Mononuclear cell (primary cell): Measurements from ENCODE around the gene FANCF. TPM values are rescaled to one million over a fixed set of nuclear protein-coding genes. Genes with fewer than 3 reads are reported as not detected.

Source experiments
- H3K27me3 ChIP-seq: 2 replicates; pipeline ENCODE4 v1.6.0; 2011; ENCODE audit warnings: low read length, control low read depth; ENCODE audit not compliant: insufficient read depth
- H3K4me1 ChIP-seq: 2 replicates; pipeline ENCODE4 v1.5.1; 2011; ENCODE audit warnings: mild to moderate bottlenecking, low read length, control low read depth; ENCODE audit not compliant: insufficient read depth
- H3K4me3 ChIP-seq: 2 replicates; pipeline ENCODE4 v1.5.1; 2011; ENCODE audit warnings: mild to moderate bottlenecking, low read length, moderate library complexity
- H3K9me3 ChIP-seq: 2 replicates; pipeline ENCODE4 v1.5.1; 2011; ENCODE audit warnings: low read depth, mild to moderate bottlenecking, control low read depth, low read length
- total RNA-seq: library from RNA; depleted of rRNA; stranded (reverse); fragments of >200 nt; gene quantifications from one replicate; pipeline ENCODE4 v1.2.3, GENCODE V29; 2012

FANCF gene
- total RNA-seq, 1 donor: 8.8 TPM

DNA sequence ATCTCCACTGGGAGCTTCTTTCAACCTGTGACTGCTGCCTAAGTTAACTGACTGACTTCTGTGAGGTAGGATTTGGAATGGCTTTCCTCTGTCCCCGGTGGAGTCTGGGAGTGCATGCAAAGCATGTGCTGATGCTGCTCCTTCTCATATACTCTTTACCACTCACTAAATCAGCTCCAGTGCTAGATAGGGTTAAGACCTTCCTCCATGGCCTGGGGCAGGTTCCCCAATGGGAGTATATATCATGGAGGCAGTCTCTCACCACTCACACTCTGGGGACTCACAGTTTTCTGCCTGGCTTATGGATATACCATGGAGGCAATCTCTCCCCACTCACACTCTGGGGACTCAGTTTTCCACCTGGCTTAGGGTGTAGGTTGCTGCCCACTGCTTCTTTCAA, 10.1 kb upstream of the FANCF start:
- Histone ChIP-seq H3K27me3 (no peaks in the 10 kb centered on the region), H3K9me3 (no peaks in the 10 kb centered on the region), H3K4me3 (no peak overlapping the region), H3K4me1 (no peaks in the 10 kb centered on the region)

DNA sequence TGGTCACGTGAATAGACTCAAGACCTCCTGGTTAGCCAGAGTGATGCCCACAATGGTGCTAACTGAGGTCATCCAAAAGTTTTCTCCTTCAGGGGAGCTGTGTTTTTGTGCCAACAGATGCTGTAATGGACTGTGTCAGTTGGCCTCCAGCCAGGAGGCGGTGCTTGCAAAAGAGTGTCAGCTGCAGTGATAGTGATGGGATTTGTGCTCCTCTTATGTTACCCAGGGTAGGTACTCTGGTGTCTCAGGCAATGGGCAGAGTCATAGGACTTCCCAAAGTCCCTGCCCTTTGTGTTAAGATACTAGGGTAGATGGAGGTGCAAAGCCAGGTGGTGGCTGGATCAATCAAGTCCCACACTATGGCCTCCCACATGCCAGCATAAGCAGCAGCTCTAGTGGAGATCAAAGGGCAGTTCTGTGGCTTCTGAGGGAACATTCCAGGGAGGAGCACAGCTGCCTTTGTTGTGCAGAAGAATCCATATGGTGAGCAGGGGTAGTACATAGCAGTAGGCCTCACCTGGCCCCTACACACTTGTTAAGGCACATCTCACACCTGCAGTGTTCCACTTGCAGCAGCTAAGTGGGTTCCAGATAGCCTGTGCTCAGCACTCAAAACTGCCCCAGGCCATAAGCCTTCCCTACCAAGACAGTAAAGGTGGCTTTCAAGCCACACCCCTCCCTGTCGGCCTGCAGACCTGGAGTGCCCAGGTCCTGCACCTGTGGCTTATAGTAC, 9.4 kb upstream of the FANCF start:
- Histone ChIP-seq H3K4me1 (no peaks in the 10 kb centered on the region), H3K9me3 (no peaks in the 10 kb centered on the region), H3K4me3 (no peak overlapping the region), H3K27me3 (no peaks in the 10 kb centered on the region)

DNA sequence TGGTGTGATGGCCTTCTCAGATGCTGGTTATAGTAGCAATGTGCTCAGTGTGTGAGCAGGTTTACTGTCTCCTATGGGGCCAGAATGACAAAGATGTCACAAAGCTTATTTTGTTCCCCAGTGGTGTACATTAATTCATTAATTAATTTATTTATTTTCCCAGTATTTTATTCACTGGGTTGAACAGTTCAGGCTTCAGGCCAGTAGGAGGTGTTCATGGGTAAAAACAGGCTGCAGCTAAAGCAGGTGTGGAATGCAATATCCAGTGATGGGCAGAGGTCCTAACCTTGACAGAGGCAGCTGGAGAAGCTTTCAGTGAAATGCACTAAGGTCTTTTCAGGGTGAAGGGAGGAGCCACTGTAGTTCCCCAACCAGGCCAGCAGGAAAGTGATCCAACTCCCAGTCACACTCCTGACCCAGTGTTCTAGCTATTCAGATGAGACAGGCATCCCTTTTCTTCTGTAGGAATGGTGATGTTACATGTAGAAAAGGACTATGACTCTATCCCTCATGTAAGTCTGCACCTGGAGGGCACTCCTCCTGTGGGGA, 7.8 kb upstream of the FANCF start:
- Histone ChIP-seq H3K4me1 (no peaks in the 10 kb centered on the region), H3K9me3 (no peaks in the 10 kb centered on the region), H3K27me3 (no peaks in the 10 kb centered on the region), H3K4me3 (no peak overlapping the region)

DNA sequence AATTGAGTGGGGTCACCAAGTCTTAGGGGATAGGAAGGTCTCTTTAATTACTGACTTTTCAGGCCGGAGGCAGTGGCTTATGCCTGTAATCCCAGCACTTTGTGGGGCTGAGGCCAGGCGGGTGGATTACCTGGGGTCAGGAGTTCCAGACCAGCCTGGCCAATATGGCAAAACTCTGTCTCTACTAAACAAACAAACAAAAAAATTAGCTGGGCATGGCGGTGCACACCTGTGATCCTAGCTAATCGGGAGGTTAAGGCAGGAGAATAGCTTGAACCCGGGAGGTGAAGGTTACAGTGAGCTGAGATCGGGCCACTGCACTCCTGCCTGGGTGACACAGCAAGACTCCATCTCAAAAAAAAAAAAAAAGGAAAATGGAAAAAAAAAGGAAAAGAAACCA, 1.8 kb upstream of the FANCF start:
- Histone ChIP-seq H3K4me1 (peaks cover 15% of the 10 kb centered on the region), H3K4me3 (no peak overlapping the region), H3K27me3 (no peaks in the 10 kb centered on the region), H3K9me3 (no peaks in the 10 kb centered on the region)

DNA sequence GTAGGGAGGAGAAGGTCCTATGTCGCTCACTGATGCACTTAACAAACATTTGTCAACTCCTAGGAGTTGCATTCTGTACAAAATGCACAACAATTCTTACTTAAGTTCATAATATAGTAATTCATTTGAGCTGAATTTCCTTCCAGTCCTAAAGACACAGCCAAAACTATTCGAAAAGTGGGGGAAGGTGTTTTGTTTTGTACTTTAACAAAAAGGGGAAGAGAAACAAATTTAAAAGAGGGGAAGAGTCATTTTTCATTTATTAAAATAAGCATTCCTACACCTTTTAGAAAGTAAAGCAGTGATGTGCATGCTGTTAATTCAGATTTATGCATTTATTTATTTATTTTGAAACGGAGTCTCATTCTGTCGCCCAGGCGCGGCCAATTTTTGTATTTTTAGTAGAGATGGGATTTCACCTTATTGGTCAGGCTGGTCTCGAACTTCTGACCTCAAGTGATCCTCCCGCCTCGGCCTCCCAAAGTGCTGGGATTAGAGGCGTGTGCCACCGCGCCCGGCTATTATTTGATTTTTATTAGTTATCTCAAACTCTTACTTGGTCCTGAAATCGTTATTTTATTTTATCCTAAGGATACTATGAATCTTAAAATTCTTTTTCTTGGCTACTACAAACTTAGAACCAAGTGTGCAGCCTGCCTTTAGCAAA, 1.1 kb upstream of the FANCF start:
- H3K4me3 ChIP-seq: no peak overlapping the region

DNA sequence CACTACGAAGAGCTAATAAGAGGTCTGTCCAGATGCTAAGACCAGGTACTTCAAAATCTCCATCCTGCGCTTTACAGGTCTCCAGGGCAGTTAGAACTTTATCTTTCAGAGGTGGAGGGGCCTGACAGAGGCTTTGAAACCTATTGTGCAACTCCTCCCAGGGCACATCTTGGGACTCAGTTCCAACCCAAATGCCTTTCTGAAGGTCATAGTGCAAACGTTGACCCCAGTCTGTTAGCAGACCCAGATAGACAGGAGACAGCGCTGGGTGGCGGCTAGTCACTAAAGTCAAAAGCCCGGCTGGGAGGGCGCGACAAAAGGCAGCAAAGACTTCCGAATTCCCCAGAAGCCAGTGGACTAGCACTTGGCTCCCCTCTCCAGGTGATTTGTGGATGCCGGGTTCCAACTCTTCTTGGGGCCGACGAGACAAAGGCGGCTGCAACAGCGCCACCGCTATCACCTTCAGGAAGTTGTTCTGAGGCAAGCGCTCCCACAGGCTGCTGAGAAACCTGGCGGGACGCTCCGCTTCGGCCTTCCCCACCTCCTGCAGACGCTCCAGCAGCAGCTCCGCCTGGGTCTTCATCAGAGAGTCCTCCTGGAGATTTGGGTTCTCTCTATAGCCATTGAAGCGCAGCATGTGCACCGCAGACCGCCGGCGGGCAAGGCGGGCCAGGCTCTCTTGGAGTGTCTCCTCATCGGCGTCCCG, 728 bp downstream of the FANCF start:
- Histone ChIP-seq H3K4me1 (peaks cover 15% of the 10 kb centered on the region), H3K9me3 (no peaks in the 10 kb centered on the region), H3K4me3 (peak overlapping the region; percentile 85), H3K27me3 (no peaks in the 10 kb centered on the region)

More for the DNA sequence above, 1.1 kb upstream of the FANCF start:
- Histone ChIP-seq H3K27me3 (no peaks in the 10 kb centered on the region), H3K4me1 (peaks cover 15% of the 10 kb centered on the region), H3K9me3 (no peaks in the 10 kb centered on the region)

DNA sequence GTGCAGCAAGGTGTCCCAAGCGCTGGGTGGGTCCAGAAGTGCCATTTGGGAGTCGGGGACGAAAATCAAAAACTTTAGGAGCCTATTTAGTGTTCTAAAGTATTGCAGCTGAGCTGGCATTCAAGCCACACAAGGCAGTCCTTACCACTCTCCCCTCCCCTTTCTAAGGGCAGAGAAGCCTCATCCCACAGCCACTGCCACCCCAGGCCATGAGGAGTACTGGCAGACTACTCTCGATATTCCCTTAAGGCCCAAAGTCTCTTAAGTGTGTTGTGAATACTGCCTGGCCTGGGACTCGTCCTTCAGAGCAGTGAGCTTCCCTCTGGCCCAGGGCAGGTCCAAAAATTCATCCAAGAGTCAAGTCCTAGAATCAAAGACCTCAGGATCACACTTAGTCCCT, 7.8 kb downstream of the FANCF start:
- no peak overlapping the region for H3K4me3 ChIP-seq
- no peaks in the 10 kb centered on the region for H3K4me1 ChIP-seq
- H3K27me3 ChIP-seq: peaks cover 5% of the 10 kb centered on the region
- no peaks in the 10 kb centered on the region for H3K9me3 ChIP-seq

DNA sequence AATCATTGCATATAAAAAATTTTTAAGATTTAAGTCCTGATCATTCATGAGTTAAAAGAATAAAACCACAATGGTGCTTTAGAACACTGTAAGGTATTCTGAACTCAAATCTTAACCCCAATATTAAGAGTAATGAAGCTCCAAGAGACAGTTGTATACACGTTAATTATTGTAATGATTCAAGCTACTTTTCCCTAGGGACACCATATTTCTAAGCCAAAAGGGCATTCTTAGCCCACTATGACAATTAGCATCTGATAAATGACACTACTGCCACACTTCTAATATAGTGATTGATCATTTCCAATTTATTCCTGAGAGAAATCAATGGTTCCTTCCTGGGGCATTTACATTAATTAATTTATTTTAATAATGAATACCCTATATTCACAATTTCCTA, 21.7 kb downstream of the FANCF start:
- Histone ChIP-seq H3K4me1 (no peaks in the 10 kb centered on the region), H3K27me3 (peaks cover 6% of the 10 kb centered on the region), H3K9me3 (no peaks in the 10 kb centered on the region), H3K4me3 (no peak overlapping the region)

DNA sequence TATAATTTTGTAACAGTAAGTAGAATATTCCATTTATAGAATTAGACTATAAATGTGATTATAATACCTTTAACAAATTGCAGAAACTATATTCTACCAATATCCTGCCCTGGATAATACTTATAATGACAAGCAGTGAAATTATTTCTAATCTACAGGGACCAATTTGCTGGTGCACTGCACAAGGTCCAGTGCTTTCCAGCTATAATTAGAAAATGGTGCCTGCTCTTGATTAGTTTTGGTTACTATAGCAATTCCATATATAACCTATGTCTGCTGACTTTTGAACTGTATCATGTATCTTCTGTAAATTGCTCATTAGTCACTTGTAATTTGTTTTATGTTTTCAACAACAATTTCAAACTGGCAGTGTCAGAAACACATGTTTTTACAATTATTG, 23.1 kb downstream of the FANCF start:
- no peaks in the 10 kb centered on the region for H3K9me3 ChIP-seq
- H3K4me3 ChIP-seq: no peak overlapping the region
- H3K4me1 ChIP-seq: no peaks in the 10 kb centered on the region
- peaks cover 6% of the 10 kb centered on the region for H3K27me3 ChIP-seq

DNA sequence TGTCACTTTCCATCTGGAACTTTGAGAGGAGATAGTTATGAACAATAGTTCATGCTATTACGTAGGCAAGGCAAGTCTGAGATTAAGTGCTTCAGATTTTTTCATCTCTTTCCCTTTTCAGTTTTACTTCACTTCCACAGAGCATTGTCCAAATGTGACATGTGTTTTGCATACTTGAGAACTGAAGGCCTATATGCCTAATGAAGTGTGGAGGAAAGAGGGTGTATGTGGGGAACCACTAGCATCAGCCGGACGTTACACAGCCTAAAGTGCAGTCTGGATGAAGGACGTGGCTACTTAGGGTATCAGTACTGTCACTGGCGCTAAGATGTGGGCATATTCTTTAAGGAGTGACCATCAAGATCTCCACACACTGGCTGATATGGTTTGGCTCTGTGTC, 26.2 kb downstream of the FANCF start:
- Histone ChIP-seq H3K9me3 (no peaks in the 10 kb centered on the region), H3K27me3 (peaks cover 1% of the 10 kb centered on the region), H3K4me3 (no peak overlapping the region), H3K4me1 (no peaks in the 10 kb centered on the region)

DNA sequence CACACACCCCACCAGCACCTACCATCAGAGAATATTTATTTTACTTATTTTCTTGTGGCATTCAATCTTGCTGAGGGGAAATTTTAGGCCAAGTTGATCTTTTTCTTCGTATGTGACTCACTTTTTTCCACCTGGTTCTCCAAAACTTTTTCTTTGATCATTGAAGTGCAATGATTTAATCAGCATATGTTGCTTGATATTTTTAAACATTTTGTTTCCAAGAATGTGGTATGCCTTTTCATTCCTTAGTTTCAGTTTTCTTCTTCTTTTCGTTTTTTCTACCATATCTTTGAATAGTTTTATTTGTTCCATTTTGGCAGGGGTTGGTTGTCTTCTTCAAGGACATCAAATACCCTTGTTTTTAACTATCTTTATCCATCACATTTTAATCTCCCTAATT, 28.6 kb downstream of the FANCF start:
- H3K9me3 ChIP-seq: no peaks in the 10 kb centered on the region
- H3K4me3 ChIP-seq: no peak overlapping the region
- no peaks in the 10 kb centered on the region for H3K27me3 ChIP-seq
- no peaks in the 10 kb centered on the region for H3K4me1 ChIP-seq

DNA sequence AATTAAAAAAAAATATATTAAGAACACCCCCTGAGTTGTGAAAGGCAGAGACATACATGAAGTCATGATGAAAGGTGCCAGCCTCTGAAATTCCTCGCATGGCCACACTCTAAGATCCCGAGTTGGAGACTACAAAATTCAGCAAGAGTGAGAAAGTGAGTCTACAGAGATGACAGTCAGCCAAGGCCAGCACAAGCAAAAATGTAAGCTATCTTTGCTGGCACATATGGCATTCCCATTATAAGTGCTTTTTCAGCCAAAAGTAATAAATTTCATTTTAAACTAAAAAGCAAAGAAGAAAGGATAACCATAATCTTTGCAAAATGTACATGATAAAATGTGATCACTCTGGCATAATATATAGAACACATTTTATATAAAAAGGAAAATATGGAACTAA, 40.6 kb downstream of the FANCF start:
- no peak overlapping the region for H3K4me3 ChIP-seq
- H3K9me3 ChIP-seq: no peaks in the 10 kb centered on the region
- H3K27me3 ChIP-seq: peaks cover 3% of the 10 kb centered on the region
- H3K4me1 ChIP-seq: no peaks in the 10 kb centered on the region

DNA sequence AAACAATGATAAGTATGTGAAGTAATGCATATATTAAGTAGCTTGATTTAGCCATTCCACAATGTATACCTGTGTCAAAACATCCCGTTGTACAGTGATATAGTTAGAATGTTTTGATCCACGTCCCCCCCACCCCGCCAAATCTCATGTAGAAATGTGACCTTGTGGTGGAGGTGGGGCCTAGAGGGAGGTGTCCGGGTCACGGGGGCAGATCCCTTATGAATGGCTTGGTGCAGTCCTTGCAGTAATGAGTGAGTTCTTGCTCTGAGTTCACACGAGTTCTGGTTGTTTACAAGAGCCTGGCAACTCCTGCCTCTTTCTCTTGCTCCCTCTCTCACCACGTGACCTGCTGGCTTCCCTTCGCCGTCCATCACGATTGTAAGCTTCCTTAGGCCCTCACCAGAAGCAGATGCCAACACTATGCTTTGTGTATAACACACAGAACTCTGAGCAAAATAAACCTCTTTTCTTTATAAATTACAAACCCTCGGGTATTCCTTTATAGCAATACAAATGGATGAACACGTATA, 41.6 kb downstream of the FANCF start:
- Histone ChIP-seq H3K4me3 (no peak overlapping the region), H3K27me3 (peaks cover 3% of the 10 kb centered on the region), H3K9me3 (no peaks in the 10 kb centered on the region)

DNA sequence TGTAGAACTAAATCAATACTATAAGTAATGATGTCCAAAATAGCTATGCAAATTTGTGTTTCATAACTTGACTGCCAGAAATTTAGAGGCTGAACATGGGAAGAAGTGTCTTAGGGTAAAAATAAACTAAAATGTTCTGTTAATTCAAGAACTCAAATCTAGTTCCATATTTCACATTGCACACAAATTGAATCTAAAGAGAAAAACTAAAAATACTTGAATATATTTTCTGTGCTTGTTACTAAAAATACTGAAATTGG, 43.5 kb downstream of the FANCF start:
- Histone ChIP-seq H3K9me3 (no peaks in the 10 kb centered on the region), H3K4me1 (no peaks in the 10 kb centered on the region), H3K27me3 (peaks cover 3% of the 10 kb centered on the region), H3K4me3 (no peak overlapping the region)

More for the DNA sequence above, 41.6 kb downstream of the FANCF start:
- no peaks in the 10 kb centered on the region for H3K4me1 ChIP-seq

DNA sequence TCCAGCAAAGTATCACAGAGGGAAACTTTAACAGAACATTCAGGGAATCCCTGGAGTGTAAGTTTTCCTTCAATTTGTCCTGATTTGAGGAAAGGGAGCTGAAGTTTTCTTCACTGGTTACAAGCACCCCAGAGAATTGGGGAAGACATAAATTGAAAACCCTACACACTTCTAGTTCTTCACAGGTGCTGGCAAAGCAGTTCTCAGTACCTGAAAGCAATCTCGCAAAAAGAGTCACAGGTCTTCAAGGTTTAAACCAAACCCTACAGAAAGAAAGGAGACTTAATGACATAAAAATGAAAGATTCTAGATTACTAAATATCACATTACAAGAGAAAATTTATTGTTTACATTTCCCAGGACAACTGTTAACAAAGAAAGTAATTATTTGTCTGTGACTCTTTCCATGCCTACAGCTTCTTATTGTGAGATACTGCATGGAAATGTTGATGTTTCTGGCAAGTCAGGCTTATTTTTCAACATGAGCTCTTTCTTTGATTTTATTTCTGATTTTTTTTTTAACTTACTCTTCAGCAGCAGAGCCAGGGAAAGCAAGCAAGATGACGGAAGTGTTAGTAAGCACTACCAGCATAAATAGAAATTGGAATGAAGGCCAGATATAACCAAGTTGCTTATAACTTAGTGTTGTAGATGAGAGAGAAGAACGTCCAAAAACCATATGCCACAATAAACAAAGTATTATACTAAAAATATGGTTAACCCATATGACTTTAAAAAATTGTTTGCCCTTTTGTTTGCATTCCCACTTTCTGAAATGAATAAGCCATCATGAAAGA, 44.1 kb downstream of the FANCF start:
- Histone ChIP-seq H3K9me3 (no peaks in the 10 kb centered on the region), H3K27me3 (peaks cover 3% of the 10 kb centered on the region), H3K4me1 (no peaks in the 10 kb centered on the region), H3K4me3 (no peak overlapping the region)
